ENCODE results near the gene DNM3.

DNA sequence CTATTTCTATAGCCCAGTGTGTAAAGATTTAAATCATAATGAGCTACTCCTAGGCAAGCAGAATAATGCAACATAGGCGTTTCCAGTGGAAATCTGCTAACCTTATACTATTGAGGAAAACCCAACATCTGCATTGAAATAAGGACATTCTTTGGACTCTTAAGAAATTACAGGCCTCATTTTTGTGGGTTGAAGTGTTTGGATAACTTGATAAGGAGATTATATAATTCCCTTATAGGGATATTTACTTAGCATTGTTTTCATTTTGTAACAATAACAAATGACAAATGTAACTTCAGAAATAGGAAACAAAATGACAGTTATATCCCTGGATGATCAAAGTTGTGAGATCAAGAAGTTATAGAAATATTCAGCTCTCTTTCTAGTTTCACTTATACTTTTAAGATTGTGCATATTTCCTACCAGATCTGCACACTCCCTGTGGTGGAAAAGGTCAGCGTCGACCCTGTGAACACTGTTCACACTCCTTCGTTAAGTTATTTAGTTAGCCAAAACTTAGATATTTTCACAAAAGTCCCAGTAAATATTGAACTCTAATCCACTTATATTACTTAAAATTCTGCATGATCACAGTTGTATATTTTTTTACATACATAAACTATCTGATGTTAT is 294.8 kb downstream of the DNM3 start:
- TF ChIP-seq, protein P1, sequence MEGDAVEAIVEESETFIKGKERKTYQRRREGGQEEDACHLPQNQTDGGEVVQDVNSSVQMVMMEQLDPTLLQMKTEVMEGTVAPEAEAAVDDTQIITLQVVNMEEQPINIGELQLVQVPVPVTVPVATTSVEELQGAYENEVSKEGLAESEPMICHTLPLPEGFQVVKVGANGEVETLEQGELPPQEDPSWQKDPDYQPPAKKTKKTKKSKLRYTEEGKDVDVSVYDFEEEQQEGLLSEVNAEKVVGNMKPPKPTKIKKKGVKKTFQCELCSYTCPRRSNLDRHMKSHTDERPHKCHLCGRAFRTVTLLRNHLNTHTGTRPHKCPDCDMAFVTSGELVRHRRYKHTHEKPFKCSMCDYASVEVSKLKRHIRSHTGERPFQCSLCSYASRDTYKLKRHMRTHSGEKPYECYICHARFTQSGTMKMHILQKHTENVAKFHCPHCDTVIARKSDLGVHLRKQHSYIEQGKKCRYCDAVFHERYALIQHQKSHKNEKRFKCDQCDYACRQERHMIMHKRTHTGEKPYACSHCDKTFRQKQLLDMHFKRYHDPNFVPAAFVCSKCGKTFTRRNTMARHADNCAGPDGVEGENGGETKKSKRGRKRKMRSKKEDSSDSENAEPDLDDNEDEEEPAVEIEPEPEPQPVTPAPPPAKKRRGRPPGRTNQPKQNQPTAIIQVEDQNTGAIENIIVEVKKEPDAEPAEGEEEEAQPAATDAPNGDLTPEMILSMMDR (IDR thresholded peaks at IDR 0.05; ENCODE audit: low read length), result no peak
- no peak for TF ChIP-seq EZH2 (IDR thresholded peaks at IDR 0.05; ENCODE audit: borderline replicate concordance, low read length)

All from OCI-LY1 (cell line).